ENCODE measurements around the gene PPP1R3F.
"Not testable (repeated sequence)": the region's sequence is repeated elsewhere in the genome, so short reads cannot be mapped to it uniquely, and the experiment has no call there.

Gene PPP1R3F

DNA sequence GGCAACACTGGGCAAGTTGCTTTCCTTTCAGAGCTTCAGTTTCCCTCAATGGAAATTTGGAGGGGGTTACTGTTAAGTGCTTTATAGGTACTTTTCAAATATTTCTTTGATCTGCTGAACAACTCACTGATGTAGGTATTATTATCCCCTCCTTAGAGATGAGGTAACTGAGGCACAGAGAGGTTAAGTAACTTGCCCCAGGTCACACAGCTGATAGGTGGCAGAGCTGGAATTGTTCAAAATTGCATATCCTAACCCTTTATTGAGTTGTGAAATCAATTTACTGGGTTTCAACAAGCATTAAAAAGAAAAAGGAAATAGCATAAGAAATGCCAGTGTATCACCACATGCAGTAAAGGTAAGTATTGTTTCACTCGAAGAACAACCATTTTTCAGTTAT, 6.6 kb downstream of the PPP1R3F start:
- DNase-seq (ENCODE audit: low read depth), result no peak

DNA sequence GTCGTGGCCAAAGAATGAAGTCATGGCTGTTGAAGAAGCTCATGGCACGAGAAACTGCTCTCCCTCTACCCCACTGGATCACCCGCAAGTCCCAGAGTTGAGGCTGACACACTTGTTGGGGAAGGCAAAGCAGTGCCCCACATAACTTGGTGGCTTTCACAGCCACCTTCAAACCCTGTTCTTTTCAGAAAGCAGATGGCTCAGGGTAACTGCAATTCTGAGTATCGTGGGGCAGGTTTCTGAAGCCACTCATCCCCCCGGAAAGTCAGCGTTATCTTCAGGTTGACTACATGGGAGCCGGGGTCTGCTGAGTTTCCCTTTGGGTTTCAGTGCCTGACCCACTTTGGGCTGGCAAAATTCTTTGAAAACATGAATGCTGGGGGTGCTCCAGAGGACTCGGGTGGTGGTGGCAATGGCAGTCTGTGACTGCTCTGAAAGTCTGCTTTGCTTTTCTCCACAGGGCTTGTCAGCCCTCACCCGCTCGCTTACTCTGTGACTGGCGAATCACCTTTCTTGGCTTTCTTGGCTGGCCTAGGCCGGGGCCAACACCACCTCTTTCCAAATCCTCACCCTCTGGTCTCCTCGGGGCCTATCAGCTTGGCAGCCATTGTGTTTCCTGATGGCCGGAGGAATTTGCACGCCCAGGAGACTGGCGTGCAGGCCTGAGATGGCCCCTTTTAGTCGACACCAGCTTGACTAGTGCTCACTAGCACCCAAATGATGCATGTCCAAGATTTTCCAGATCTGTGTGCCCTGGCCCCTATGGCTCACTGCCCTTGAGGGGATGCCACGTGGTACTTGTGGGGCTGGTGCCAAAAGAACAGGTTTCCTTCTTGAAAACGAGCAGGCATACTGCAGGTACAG, 7.3 kb downstream of the PPP1R3F start:
- no peak for DNase-seq (ENCODE audit: low read depth)

DNA sequence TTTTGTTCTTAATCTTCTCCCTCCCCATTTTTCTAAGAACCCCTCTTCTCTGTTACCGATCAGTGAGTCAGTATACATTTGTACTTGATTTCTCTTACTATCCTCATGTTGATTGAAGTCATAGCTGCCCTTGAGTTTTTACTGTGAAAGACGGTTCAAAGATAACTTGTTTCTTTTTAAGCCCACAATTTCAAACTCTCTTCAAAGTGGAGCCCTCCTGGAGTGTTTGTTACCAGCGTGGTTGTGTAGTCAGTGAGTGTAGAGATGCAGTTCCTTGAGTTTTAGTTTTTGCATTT, 7.9 kb downstream of the PPP1R3F start:
- DNase-seq (ENCODE audit: low read depth), result no peak

DNA sequence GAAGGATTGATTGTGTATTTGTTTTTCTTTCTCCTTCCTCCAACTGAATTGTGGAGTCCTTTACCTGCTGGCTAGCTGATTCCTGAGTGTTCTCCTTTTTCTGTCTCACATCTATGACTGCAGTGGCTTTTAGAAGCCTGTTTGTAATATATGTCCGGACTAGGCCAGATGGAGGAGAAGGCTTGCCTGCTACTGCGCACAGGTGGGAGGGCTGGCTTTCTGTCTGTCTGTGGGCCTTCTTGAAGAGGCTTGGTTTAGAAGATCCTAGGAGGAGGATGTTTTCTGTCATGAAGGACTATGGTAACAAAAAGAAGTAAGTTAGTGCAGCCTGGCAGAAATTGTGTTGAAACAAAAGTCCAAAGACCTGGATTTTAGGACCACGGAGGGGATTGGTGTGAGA, 8.5 kb downstream of the PPP1R3F start:
- no peak for DNase-seq (ENCODE audit: low read depth)

DNA sequence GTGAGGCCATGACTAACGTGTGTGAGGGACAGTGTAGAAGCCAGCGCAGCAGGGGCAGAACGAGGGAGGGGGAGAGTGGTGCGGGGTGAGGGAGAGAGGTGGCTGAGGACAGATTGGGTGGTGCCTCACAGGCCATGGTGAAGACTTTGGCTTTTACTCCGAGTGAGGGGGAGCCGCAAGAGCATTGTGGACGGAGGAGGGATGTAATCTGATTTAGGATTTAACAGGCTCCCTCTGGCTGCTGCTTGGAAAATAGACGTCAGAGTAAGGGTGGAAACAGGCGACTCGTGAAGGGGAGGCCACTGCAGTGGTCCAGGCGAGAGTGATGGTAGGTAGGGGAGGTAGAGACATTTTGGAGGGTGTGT, 13.0 kb downstream of the PPP1R3F start:
- DNase-seq (ENCODE audit: low read depth), result peak; percentile 9

DNA sequence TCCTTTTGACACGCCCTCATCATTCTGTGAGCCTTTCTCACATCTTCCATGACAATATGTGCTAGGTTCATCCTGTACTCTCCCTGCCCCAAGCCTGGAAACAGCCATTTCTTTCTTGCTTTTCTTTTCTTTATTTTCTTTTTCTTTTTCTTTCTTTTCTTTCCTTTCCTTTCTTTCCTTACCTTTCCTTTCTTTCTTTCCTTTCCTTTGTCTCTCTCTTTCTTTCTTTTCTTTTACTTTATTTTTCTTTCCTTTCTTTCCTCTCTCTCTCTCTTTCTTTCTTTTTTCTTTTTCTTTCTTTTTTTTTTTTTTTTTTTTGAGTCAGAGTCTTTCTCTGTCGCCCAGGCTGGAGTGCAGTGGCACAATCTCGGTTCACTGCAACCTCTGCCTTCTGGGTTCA, 14.6 kb downstream of the PPP1R3F start:
- DNase-seq (ENCODE audit: low read depth), result no peak

DNA sequence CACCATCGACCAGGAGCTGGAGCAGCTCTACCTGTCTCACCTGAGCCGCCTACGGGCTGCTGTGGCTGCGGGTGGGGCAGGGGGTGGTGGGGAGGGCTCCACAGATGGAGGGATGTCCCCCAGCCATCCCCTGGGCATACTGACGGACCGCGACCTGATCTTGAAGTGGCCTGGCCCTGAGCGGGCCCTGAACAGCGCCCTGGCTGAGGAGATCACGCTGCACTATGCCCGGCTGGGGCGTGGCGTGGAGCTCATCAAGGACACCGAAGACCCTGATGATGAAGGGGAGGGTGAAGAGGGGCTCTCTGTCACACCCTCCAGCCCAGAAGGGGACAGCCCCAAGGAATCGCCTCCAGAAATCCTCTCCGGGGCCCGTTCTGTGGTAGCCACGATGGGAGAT, 16.5 kb downstream of the PPP1R3F start:
- DNase-seq (ENCODE audit: low read depth), result no peak

DNA sequence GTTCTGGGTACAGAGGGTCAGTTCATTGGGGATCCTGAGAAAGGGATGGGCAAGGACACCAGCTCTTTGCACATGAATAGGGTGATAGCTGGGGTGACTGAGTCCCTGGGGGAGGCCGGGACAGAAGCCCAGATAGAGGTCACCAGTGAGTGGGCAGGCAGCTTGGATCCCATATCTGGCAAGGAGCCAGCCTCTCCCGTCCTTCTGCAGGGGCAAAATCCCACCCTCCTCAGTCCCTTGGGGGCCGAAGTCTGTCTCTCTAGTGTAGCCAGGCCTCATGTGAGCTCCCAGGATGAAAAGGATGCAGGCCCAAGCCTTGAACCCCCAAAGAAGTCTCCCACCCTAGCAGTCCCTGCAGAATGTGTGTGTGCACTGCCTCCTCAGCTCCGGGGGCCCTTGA, 17.0 kb downstream of the PPP1R3F start:
- DNase-seq (ENCODE audit: low read depth), result no peak

DNA sequence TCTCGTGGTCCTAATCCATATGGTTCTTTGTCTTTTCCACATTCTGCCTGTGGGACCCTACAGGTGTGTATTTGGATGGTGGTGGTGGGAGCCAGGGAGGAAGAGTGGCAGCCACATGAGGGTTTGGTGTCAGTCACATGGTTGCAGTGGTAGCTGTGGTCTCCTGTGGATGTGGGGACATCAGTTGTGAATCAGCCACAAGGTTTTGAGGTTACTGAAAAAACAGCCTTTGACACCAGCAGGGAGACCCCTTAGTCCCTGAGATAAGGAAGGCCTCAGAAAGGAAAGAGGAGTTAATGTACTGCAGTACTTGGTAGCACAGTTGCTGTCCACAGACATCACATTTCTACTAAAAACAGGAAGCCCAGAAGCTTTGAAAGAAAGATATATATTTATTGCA, 18.1 kb downstream of the PPP1R3F start:
- no peak for DNase-seq (ENCODE audit: low read depth)

DNA sequence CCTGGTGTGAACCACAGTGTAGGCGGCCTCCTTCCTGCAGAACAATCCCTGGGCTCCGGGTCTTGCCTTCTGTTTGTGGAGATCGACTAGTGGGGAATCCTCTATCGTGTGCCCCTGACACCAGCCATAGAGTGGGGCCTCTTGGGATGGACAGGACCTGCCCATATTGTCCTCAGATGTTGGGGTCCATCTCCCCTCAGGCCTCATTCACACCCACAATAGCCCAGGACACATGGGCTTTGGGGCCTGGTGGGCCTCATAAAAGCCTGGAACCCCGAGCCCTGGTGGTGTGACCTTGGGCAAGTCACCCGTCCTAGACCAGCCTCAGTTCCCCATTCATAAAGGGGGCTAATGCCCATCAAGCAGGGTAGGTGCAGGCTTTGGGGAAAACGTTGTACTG, 20.6 kb downstream of the PPP1R3F start:
- no peak for DNase-seq (ENCODE audit: low read depth)

DNA sequence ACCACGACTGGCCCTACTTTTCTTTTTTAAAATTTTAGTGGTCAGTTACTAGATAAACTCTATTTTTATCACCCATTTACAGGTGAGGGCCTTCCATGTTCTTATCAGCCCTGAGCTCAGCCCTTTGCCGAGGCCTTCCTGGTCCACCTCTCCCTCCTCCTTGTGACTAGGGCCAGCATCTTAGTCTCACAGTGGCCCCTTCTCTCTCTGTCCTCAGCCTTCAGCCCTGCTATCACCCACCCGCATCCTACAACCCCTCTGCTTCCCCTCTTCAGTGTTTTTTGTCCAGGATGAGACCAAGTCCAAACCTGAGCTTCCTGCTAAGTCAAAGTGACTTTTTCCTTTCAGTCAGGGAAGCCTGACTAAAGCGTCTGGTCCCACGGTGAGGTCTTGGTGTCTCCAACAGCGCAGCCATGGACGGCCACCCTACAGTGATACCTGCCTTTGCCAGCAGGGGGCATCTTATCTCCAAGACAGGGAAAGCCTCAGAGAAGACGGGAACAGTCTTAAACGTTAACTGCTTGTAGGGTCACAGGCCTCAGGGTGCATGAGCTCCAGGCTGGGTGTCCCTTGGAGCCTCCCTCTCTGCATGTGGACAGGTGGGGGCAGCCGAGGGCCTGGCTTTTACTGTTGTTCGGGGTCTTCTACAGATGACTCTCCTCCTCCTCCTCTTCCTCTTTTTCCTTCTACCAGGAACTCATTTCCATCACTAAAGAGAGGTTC, 22.2 kb downstream of the PPP1R3F start:
- DNase-seq (ENCODE audit: low read depth), result no peak

DNA sequence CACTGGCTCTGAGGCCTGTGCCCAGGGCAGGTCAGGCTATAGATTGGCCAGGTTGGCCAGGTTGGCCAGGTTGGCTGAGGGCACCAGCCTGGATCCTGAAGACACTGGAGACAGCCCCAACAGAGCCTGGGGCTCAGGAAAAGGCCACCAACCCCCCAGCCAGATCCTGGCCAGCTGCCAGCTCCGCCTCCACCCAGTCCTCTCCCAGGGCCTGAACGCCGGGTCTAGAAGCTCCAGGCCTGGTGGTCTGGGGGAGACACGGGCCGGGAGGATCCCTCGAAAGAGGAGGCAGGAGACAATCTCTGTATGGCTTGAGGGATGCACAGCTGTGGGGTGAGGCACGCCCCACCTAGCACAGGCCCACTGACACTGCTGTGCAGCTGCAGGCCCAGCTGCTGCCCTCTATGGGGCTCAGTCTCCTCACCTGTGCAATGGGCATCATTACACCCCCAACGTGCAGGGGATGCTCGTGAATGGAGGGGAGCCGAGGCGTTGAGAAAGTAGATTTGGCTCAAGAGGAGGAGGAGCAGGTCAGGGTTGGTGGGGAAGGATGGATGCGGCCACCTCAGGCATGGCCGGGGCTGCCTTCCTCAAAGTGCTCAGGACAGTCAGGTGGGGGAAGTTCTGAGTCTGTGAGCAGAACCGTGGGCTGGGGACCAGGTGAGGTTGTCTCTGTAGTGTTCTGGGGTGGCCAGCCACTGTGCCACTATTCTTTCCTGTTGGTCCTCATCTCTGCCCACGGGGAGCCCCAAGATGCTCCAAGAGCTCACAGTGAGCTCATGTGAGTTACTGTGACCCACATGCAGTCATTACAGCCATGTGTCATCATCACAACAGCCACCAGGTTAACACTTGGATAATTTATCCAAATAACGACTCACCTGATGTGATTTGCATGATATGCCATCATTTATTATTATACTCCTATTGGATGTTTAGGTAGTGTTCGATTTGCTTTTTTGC, 23.1 kb downstream of the PPP1R3F start:
- no peak for DNase-seq (ENCODE audit: low read depth)

DNA sequence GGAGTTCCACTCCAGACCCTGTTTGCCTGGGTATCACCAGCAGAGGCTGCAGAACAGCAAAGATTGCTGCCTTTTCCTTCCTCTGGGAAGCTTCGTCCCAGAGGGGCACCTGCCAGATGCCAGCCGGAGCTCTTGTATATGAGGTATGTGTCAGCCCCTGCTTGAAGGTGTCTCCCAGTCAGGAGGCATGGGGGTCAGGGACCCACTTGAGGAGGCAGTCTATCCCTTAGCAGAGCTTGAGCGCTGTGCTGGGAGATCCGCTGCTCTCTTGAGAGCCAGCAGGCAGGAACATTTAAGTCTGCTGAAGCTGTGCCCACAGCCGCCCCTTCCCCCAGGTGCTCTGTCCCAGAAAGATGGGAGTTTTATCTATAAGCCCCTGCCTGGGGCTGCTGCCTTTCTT, 29.7 kb downstream of the PPP1R3F start:
- not testable (repeated sequence) for DNase-seq (ENCODE audit: low read depth)

DNA sequence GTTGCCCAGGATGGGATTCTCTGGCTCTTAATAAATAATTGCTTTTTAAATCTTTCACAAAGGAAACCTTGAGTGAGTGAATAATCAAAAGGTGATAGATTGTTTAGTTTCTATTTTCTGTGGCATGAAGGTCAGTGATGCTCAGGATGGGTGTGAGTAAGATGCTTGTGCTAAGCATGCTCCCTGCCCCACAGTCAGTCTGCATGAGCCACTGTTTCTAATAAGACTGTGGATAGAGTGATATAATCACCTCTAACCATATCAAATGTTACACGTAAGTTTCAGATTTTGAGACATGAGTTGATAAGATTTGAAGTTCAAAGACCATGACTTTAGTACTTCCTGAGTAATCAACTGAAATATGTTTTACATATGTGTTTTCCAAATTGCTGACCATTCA, 31.1 kb downstream of the PPP1R3F start:
- no peak for DNase-seq (ENCODE audit: low read depth)

DNA sequence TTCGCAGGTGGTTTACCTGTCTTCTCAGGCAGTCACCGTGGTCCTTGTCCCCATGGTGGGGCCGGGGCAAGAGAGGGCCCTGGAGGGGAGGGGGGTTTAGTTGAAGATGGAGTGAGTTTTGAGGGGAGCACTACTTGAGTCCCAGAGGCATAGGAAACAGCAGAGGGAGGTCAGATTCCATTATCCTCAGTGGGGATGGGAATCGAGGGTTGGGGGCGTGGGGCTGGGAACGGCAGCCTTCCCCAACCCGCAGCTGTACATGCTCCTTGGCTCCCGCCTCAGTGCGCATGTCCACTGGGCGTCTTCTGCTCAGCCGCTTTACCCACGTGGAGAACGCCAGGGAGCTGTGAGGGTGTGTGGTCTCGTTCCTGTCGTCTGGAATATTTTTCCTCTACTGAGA, 33.8 kb downstream of the PPP1R3F start, which contains the start of gene GAGE10:
Gene GAGE10, plus strand, starts transcription at position 301 of the 400 bp plus-strand sequence. CDS start 1,214 bp downstream, outside the sequence.
- no peak for DNase-seq (ENCODE audit: low read depth)

DNA sequence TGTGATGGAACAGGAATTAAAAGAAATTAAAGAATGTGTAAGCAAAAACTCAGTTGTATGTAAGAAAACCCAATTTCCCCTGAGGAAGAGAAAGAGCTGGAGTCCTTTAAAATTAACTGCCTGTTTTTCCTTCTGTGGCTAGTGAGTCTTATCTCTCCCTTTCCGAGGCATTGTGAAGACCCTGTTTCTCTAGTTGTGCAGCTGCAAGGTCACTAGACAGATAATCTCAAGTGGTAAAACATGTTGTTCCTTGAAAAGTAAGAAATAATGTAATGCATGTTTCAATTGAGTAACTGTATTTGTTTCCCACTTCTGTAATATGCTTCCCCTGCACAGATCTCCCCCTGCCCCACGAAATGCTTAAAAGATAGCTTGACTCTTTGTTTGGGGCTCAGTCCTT, 38.2 kb downstream of the PPP1R3F start:
- DNase-seq (ENCODE audit: low read depth), result not testable (repeated sequence)

DNA sequence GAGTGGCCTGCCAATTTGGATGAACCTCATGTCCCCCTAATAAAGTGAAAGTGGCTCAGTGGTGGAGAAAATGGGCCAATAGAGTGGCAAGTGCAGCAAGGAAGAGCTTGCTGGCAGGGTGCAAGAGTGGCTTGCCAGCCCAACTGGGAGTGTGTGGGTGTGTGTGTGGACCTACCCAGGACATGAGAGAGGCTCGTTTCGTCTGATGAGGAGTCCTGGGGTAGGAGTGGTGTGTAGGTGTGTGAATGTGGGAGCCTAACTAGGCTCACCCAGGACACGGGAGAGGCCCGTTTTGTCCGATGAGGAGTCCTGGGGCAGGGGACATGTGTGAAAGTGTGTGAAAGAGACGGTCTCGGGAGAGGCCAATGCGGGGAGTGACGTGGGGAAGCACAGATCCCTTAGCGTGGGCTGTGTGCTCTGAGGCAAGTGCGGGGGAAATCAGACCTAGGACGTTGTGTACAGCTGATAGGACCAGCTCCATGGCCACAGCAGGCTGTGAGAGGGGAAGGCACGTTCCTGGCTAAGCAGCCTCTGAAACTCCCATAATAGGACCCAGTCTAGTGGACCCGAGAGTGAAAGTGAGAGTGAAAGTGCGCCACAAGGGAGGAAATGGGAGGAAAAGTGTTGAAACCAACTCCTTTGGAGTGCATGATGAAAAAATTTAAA, 39.1 kb downstream of the PPP1R3F start:
- no peak for DNase-seq (ENCODE audit: low read depth)

DNA sequence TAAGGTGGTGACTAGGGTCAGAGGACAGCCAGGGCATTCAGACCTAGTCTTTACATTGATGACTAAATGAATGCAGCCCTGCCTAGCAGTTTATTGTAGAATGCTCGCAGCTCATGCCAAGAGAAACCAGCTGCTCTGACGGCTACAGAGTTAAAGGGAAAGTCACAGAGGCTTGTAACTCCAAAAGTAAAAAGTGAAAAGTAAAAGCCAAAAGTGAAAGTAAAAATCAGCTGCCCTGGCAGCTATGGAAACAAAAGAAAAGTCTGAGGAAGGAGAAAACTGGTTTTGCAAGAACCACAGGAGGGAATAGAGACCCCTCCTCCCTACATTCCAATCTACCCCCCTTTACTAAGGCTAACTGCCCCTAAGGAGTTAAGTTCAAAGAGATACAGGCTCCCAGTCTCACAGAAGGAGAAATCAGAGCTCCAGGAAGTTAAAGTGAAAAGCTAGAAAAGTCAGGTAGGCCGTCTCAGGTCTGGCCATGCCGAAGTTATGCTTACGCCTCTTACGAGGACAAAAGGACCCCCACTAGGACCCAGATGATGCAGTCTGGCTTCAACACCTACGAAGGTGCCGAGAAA, 39.9 kb downstream of the PPP1R3F start:
- no peak for DNase-seq (ENCODE audit: low read depth)

DNA sequence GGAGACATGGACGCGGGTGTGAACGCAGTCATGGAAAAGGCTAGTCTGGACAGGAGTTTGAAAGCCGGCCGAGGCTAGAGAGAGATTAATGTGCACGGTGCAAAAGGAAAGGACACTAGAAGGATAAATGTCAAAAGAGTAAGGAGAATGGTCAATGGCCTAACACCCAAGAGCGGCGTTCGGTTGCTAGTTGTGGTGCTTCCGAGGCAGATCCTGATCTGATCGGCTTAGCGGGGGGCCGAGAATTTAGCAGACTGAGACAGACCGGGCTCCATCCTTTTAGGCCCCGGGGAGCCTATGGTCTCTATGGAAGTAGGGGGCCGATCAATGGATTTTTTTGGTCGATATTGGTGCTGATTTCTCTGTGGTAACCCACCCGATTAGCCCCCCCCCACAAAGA, 40.8 kb downstream of the PPP1R3F start:
- DNase-seq (ENCODE audit: low read depth), result no peak

DNA sequence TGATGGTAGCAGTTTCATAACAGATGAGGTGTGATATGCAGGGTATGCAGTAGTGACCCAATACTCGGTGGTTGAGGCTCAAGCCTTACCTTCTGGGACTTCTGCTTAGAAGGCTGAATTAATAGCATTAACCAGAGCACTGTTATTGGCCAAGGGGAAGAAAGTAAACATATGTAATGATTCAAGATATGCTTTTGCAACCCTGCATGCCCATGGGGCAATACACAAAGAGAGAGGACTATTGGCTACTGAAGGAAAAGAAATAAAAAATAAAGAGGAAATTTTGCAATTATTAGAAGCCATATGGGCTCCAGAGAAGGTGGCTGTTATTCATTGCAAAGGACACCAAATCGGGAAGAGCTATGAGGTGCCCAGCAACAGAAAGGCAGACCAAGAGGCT, 42.6 kb downstream of the PPP1R3F start:
- DNase-seq (ENCODE audit: low read depth), result no peak

DNA sequence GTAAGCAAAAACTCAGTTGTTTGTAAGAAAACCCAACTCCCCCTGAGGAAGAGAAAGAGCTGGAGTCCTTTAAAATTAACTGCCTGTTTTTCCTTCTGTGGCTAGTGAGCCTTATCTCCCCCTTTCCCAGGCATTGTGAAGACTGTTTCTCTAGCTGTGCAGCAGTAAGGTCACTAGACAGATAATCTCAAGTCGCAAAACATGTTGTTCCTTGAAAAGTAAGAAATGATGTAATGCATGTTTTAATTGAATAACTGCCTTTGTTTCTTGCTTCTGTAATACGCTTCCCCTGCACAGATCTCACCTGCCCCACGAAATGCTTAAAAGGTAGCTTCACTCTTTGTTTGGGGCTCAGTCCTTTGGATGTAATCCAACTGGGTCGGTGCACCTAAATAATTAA, 46.5 kb downstream of the PPP1R3F start:
- DNase-seq (ENCODE audit: low read depth), result no peak

DNA sequence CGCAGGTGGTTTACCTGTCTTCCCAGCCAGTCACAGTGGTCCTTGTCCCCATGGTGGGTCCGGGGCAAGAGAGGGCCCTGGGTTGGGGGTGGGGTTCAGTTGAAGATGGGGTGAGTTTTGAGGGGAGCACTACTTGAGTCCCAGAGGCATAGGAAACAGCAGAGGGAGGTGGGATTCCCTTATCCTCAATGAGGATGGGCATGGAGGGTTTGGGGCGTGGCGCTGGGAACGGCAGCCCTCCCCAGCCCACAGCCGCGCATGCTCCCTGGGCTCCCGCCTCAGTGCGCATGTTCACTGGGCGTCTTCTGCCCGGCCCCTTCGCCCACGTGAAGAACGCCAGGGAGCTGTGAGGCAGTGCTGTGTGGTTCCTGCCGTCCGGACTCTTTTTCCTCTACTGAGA, 52.1 kb downstream of the PPP1R3F start, which contains the start of gene GAGE12J:
Gene GAGE12J, plus strand, starts transcription at position 301 of the 400 bp plus-strand sequence. CDS start 1,157 bp downstream, outside the sequence.
- DNase-seq (ENCODE audit: low read depth), result not testable (repeated sequence)
